ENCODE data around the gene SHROOM3.

SHROOM3 gene

DNA sequence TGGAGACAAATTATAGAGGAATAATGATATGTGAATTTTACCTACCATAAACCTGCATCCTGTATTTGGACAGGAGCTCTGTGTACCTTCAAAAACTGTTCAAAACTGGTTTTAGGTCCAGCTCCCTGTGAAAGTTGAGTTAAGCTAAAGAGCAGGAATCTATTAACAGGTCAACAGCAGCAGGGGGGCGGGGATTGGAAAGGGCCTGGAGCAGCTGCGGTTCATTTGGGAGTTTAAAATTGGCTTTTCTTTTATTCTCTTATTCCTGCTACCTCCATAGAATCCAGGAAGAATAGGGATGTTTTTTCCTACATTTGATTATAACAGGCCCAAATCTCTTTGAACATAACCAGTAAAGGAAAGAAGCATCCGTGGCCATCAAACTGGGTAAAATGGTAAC is 23.8 kb downstream of the SHROOM3 start:
- Histone ChIP-seq H3K9ac (ENCODE audit: insufficient read length, low read depth) (peak overlapping the region; percentile 10), H3K27me3 (ENCODE audit: insufficient read depth, insufficient read length) (no peaks in the 10 kb centered on the region), H3K9me3 (ENCODE audit: insufficient read depth, low read length) (peaks cover 18% of the 10 kb centered on the region), H3K4me3 (ENCODE audit: insufficient read length, low read depth) (no peak overlapping the region), H3K36me3 (ENCODE audit: insufficient read depth, insufficient read length, low read length) (peaks cover 1% of the 10 kb centered on the region), H3K4me1 (ENCODE audit: insufficient read depth, insufficient read length) (peaks cover 2% of the 10 kb centered on the region)
- no peak for TF ChIP-seq ZNF274 (IDR thresholded peaks at IDR 0.05; ENCODE audit: low read depth, low read length)
- TF ChIP-seq SUZ12 (IDR thresholded peaks at IDR 0.05; ENCODE audit: extremely low read depth, insufficient read depth, insufficient read length): no peak
- TF ChIP-seq YY1 (IDR thresholded peaks at IDR 0.05; ENCODE audit: insufficient read depth, insufficient read length): no peak
- DNase-seq (ENCODE audit: low read depth, low spot score): no peak

DNA sequence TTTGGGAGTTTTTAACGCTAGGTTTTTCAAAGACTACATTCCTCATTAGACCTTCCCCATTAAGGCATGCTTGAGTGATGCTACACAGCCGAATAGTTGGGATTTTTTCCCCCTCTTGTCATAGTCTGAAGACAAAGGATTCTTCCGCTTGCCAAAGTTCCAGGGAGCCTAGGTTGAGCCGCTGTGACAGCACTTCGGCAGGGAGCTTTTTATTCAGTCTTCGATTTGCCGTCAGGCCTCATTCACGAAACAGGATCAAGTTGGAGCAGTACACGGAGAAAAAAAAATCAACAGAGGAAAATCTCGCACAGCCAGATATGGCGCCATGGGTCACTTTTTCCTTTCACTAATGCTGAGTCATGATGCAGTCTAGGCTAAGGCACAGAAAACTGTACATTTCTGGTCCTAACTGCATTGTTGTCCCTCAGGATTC is 24.3 kb downstream of the SHROOM3 start:
- Histone ChIP-seq H3K4me3 (ENCODE audit: insufficient read length, low read depth) (no peak overlapping the region), H3K4me1 (ENCODE audit: insufficient read depth, insufficient read length) (peaks cover 2% of the 10 kb centered on the region), H3K9me3 (ENCODE audit: insufficient read depth, low read length) (peaks cover 22% of the 10 kb centered on the region), H3K36me3 (ENCODE audit: insufficient read depth, insufficient read length, low read length) (peaks cover 2% of the 10 kb centered on the region), H3K9ac (ENCODE audit: insufficient read length, low read depth) (peak overlapping the region; percentile 71), H3K27me3 (ENCODE audit: insufficient read depth, insufficient read length) (no peaks in the 10 kb centered on the region)
- TF ChIP-seq SUZ12 (IDR thresholded peaks at IDR 0.05; ENCODE audit: extremely low read depth, insufficient read depth, insufficient read length) (no peak), ZNF274 (IDR thresholded peaks at IDR 0.05; ENCODE audit: low read depth, low read length) (no peak), YY1 (IDR thresholded peaks at IDR 0.05; ENCODE audit: insufficient read depth, insufficient read length) (no peak)
- peak; percentile 90 for DNase-seq (ENCODE audit: low read depth, low spot score)

DNA sequence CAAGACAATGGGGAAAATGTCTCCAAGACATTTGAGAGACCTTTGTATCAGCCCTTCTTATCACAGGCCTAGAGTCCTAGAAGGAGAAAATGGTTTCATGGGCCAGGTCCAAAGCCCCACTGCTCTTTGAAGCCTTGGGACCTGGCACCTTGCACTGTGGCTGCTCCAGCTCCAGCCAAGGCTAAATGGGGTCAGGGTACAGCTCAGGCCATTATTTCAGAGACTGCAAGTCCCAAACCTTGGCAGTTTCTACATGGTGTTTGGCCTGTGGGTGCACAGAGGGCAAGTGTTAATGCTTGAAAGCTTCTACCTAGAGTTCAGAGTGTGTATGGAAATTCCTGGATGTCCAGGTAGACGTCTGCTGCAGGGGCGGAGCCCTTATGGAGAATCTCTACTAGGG is 28.5 kb downstream of the SHROOM3 start:
- TF ChIP-seq SUZ12 (IDR thresholded peaks at IDR 0.05; ENCODE audit: extremely low read depth, insufficient read depth, insufficient read length) (no peak), YY1 (IDR thresholded peaks at IDR 0.05; ENCODE audit: insufficient read depth, insufficient read length) (no peak), ZNF274 (IDR thresholded peaks at IDR 0.05; ENCODE audit: low read depth, low read length) (no peak)
- Histone ChIP-seq H3K9me3 (ENCODE audit: insufficient read depth, low read length) (peaks cover 32% of the 10 kb centered on the region), H3K4me3 (ENCODE audit: insufficient read length, low read depth) (no peak overlapping the region), H3K4me1 (ENCODE audit: insufficient read depth, insufficient read length) (peaks cover 2% of the 10 kb centered on the region), H3K36me3 (ENCODE audit: insufficient read depth, insufficient read length, low read length) (peaks cover 2% of the 10 kb centered on the region), H3K9ac (ENCODE audit: insufficient read length, low read depth) (no peak overlapping the region), H3K27me3 (ENCODE audit: insufficient read depth, insufficient read length) (no peaks in the 10 kb centered on the region)
- no peak for DNase-seq (ENCODE audit: low read depth, low spot score)

DNA sequence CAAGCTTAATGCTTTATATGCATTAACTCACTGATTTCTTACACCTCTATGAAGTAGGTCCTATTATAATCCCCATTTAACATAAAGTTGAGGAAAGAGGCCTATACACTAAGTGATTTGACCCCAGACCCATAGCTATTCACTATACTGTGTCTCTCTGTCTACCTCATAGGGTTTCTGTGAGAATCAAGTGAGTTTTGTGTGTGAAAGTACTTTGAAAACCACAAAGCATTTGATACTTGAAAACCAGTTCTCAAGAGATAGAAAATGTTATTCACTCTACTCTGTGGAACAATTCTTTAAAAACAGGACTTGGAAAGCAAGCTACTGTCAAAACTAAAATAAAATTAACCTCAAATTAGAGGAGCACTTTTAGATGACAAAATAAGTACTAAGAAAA is 35.0 kb downstream of the SHROOM3 start:
- H3K27me3 ChIP-seq (ENCODE audit: insufficient read depth, insufficient read length): no peaks in the 10 kb centered on the region
- H3K4me1 ChIP-seq (ENCODE audit: insufficient read depth, insufficient read length): no peaks in the 10 kb centered on the region
- H3K9ac ChIP-seq (ENCODE audit: insufficient read length, low read depth): no peak overlapping the region
- no peak for DNase-seq (ENCODE audit: low read depth, low spot score)
- no peak for TF ChIP-seq ZNF274 (IDR thresholded peaks at IDR 0.05; ENCODE audit: low read depth, low read length)
- TF ChIP-seq SUZ12 (IDR thresholded peaks at IDR 0.05; ENCODE audit: extremely low read depth, insufficient read depth, insufficient read length): no peak
- TF ChIP-seq YY1 (IDR thresholded peaks at IDR 0.05; ENCODE audit: insufficient read depth, insufficient read length): no peak
- 0 out of 2 replicates have a peak, but pooled peaks cover 2% of the 10 kb centered on the region for H3K9me3 ChIP-seq (ENCODE audit: insufficient read depth, low read length)
- no peak overlapping the region for H3K4me3 ChIP-seq (ENCODE audit: insufficient read length, low read depth)
- no peaks in the 10 kb centered on the region for H3K36me3 ChIP-seq (ENCODE audit: insufficient read depth, insufficient read length, low read length)

DNA sequence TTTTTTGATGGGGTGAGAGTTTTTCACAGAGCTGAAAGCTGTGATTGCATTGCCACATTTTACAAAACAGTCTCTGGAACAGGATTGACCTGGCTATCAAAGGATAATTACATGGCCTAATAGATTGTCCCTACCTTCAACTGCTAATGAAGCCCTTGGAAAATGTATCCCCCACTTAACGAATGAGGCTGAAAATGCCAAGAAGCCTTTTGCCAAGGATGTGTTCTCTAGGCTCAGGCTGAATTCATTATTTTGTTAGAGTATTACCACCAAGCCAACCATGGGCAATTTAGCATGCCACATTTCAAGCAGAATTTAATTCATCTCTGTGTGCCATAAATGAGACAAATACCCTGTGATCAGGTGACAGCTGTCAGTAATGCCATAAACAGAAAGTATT is 35.5 kb downstream of the SHROOM3 start:
- Histone ChIP-seq H3K36me3 (ENCODE audit: insufficient read depth, insufficient read length, low read length) (no peaks in the 10 kb centered on the region), H3K27me3 (ENCODE audit: insufficient read depth, insufficient read length) (no peaks in the 10 kb centered on the region), H3K9me3 (ENCODE audit: insufficient read depth, low read length) (no peaks in the 10 kb centered on the region), H3K9ac (ENCODE audit: insufficient read length, low read depth) (no peak overlapping the region), H3K4me3 (ENCODE audit: insufficient read length, low read depth) (no peak overlapping the region), H3K4me1 (ENCODE audit: insufficient read depth, insufficient read length) (no peaks in the 10 kb centered on the region)
- TF ChIP-seq SUZ12 (IDR thresholded peaks at IDR 0.05; ENCODE audit: extremely low read depth, insufficient read depth, insufficient read length) (no peak), YY1 (IDR thresholded peaks at IDR 0.05; ENCODE audit: insufficient read depth, insufficient read length) (no peak), ZNF274 (IDR thresholded peaks at IDR 0.05; ENCODE audit: low read depth, low read length) (no peak)
- DNase-seq (ENCODE audit: low read depth, low spot score): no peak

DNA sequence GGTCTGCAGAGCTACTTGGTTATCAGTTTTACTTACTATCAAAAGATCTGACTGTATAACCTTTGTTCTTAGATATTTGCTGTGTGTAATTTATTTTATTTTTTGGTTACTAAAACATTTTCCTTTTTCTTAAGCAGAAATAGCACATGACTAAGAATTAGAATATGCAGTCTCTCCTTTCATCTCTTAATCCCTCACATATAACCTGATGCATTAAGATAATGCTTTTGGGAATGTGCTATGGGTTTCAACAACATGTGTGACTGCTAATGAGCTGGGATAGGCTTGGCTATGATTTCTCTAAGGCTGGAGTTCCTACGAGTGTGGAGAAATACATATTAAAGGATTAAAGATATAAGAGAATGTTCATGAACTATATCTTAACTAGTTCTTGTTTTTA is 41.5 kb downstream of the SHROOM3 start:
- DNase-seq (ENCODE audit: low read depth, low spot score): no peak
- Histone ChIP-seq H3K9ac (ENCODE audit: insufficient read length, low read depth) (no peak overlapping the region), H3K9me3 (ENCODE audit: insufficient read depth, low read length) (no peaks in the 10 kb centered on the region), H3K36me3 (ENCODE audit: insufficient read depth, insufficient read length, low read length) (no peaks in the 10 kb centered on the region), H3K27me3 (ENCODE audit: insufficient read depth, insufficient read length) (no peaks in the 10 kb centered on the region), H3K4me3 (ENCODE audit: insufficient read length, low read depth) (no peak overlapping the region), H3K4me1 (ENCODE audit: insufficient read depth, insufficient read length) (no peaks in the 10 kb centered on the region)
- TF ChIP-seq SUZ12 (IDR thresholded peaks at IDR 0.05; ENCODE audit: extremely low read depth, insufficient read depth, insufficient read length): no peak
- TF ChIP-seq ZNF274 (IDR thresholded peaks at IDR 0.05; ENCODE audit: low read depth, low read length): no peak
- no peak for TF ChIP-seq YY1 (IDR thresholded peaks at IDR 0.05; ENCODE audit: insufficient read depth, insufficient read length)

DNA sequence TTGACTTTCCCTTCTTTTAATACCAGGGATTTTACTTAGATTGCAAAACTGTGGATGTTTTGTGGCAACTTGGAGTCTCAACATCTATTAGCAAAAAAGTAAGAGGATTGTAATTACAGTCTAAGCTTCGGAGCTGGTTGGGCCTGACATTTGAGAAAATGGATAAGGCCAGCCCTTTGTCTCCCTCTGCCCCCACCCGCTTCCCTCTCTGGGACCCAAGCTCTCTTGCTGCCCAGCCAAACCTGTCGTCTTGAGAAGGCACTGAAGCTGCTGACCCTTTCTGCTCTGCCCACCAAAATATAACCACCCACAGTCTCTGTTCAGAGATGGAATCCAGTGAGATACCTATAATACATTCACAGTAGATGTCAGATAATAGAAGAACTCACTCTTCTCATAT is 49.6 kb downstream of the SHROOM3 start:
- H3K9ac ChIP-seq (ENCODE audit: insufficient read length, low read depth): no peak overlapping the region
- no peaks in the 10 kb centered on the region for H3K4me1 ChIP-seq (ENCODE audit: insufficient read depth, insufficient read length)
- TF ChIP-seq YY1 (IDR thresholded peaks at IDR 0.05; ENCODE audit: insufficient read depth, insufficient read length) (no peak), SUZ12 (IDR thresholded peaks at IDR 0.05; ENCODE audit: extremely low read depth, insufficient read depth, insufficient read length) (no peak), ZNF274 (IDR thresholded peaks at IDR 0.05; ENCODE audit: low read depth, low read length) (no peak)
- no peaks in the 10 kb centered on the region for H3K36me3 ChIP-seq (ENCODE audit: insufficient read depth, insufficient read length, low read length)
- H3K27me3 ChIP-seq (ENCODE audit: insufficient read depth, insufficient read length): no peaks in the 10 kb centered on the region
- no peak for DNase-seq (ENCODE audit: low read depth, low spot score)
- no peak overlapping the region for H3K4me3 ChIP-seq (ENCODE audit: insufficient read length, low read depth)
- H3K9me3 ChIP-seq (ENCODE audit: insufficient read depth, low read length): no peaks in the 10 kb centered on the region

Measured in NT2/D1 (cell line).